Stimulated activated CD4-positive, alpha-beta T cell treated with anti-CD3 and anti-CD28 coated beads, Interleukin-15, amount 100 ng/mL, for 24 hours (primary cell): ENCODE results near the gene WDR27.

Experiments
- DNase-seq: peaks from one replicate; pipeline ENCODE4 v3.0.0-alpha.2; 2020

The WDR27 gene

DNA sequence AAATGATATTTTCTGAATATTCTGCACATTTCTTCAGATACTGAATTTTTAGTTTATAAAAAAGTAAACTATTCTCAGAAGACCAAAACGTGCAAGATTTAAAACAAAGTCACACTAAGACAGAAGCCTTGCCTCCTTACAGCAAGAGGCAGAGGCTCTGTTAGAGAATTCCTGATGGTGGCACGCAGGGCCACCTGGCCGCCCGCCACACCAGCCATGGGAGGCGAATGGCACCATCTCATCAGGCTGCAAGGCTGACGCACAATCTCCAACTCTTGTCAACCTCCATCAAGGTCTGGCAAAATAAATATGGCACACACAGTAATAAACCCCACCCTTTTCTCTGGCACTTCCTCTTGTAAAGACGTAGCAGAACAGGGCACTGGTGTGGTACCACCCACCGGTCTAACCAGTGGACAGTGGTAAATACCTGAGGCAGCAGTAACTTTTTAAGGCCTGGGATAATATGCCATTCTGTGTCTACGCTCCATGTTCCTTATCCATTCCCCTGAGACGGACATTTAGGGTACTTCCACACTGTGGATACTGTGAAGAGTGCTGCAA lies 111.4 kb downstream of the WDR27 start:
- DNase-seq, result no peak

DNA sequence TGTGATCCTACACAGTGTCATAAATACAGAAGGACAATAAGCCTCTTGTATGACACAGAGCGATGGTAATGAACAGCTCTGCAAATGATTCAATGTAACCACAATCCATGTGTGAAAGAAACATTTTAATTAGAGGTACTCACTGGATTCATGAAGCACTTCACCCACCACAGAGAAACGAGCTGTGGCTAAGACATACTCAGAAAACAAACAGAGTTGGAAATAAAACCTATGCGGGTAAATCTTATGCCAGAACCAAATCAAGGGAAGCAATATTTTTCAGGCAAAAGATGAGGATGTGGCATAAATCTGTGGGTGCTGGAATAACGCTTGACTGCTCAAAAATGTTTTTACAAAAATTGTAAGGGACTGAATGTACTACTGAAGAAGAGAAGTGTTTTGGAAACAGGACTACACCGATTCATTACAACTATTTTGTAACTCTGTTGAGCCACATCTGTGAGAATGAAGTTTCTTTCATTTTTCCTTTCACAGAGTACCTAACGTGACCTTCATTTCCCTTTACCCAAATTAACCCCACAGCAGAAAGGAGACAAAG lies 112.1 kb downstream of the WDR27 start:
- no peak for DNase-seq

DNA sequence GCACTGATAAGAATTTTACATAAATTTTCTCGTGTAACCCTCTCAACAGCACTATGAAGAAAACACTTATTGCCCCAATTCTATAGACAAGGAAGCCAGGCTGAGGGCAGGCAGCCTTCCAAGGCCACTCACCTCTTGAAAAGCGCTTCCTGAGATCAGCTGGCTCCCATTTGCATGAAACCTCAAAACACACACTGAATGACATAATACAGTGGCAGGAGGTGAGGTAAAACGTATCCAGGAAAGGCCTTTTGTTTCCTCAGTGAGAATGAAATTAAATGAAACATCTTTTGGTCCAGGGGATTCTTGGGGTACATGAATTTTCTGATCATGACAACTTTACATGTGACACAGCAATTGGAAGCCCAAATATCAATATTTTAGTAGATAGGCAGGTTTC lies 112.5 kb downstream of the WDR27 start:
- DNase-seq, result peak; percentile 18

DNA sequence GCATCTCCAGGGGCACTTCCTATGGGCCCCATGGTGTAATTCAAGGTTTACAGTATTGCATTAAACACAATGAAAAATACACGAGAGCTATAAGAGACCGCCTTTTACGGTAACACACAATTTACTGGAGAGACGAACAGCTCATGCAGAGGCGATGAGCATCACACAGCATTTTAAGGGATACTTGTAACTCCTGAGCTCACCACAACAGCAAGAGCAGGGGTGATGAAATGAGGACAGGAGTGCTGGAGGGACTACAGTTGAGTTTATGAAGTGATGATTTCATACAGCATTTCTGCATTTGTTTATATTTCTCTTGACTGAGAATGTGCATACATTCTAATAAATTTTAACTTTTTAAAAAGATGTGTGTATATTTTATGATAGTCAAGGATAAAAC lies 113.9 kb downstream of the WDR27 start:
- no peak for DNase-seq

DNA sequence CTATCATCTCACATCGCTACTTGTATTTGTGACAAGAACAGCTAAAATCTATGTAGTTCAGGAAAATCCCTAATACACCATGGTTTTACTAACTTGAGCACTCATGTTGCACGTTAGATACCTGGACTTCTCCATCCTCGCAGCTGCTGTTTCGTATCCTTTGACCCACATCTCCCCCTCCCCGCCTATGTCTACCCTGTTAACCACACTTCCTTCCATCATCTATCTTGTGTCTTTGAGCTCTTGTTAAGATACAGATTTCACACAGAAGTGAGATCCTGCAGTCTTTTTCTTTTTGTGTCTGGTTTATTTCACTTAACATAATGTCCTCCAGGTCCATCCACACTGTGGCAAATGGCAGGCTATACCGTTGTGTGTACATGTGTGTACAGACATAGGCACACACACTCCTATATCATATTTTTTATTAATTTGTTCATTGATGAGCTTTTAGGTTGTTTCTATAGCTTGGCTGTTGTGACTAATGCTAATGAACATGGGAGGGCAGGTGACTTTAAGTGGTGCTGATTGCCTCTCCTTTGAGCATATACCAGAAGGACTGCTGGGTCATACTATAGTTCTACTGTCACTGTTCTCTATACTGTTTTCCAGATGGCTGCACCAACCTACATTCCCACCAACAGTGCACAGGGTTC lies 117.8 kb downstream of the WDR27 start:
- no peak for DNase-seq

DNA sequence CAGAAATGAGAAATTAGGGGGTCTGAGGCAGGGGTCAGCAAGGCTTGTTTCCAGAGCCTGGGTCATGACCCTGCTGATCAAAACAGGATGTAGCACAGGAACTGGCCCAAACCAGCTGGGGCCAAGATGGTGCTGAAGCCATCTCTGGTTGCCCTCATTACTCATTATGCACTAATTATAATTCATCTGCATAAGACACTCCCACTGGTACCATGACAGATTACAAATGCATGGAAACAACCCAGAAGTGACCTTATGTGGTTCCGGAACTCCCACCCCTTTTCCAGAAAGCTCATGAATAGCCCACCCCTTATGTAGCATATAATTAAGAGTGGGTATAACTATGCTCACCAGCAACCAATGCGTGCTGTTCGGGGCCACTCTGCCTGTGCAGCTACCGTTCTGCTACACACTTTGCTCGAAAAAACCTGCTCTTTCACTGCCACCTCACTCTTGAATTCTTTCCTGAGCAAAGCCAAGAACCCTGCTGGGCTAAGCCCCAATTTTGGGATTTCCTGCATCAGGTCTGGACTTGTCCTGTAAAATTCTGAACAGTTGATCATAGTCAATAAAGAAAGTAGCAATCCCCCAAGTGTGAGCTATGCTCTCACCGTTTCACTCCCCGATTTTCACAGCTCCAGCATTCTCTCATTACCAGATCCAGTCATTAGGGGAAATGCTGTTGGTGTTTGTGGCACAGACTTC lies 122.3 kb downstream of the WDR27 start:
- no peak for DNase-seq

DNA sequence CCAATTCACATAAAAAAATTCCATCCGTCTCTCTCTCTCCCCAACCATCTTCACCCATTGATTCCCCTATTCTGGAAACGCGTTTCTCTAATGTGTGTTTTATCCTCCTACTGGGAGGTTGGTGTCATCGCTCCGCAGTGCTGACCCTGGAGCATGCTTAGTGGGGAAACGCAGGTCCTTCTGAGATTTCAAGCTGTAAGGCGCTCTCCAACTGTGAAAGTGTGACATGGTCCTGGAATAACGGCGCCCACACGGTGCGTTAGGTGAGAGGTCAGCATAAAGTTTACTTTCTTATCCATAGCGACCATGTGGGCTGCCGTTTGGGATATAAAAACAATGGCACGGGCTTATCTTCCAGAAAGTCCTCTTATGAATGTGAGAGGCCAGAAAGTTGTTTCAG lies 123.9 kb downstream of the WDR27 start:
- DNase-seq, result no peak

DNA sequence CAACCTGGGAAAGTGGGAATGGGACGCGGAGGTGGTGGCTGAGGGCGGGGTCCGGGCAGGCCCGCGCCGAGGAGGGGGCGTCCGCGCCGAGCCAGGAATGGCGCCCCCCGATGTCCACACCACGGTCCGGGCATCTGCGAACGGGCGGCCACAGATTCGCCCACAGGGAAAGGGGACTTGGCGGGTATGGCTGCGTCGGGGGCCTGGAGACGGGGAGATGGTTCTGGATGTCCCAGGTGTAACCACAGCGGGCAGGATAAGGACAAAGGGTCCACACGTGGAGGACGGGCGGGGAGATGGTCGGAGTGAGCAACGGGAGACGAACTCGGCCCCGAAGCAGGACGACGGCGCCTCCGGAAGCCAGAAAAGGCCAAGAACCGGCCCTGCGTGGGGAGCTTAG lies 124.6 kb downstream of the WDR27 start:
- DNase-seq, result no peak

DNA sequence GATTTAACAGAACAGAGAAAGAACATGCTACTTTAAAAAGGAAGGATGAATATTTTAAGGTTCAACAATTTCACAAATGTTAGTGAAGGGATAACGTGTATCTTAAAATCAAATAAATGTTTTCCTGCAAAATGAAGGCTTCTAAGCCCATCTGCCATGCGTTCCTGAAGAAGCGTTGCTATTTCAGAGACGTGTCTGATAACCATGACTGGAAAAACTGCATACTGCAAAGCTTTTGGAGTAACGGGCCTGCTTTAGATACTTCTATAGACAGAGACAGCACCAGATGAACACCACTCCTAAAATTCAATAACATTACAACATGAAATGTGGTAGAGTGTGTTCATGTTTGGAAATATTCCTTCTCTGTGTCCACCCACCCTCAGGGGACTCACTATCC lies 126.0 kb downstream of the WDR27 start:
- DNase-seq, result no peak

DNA sequence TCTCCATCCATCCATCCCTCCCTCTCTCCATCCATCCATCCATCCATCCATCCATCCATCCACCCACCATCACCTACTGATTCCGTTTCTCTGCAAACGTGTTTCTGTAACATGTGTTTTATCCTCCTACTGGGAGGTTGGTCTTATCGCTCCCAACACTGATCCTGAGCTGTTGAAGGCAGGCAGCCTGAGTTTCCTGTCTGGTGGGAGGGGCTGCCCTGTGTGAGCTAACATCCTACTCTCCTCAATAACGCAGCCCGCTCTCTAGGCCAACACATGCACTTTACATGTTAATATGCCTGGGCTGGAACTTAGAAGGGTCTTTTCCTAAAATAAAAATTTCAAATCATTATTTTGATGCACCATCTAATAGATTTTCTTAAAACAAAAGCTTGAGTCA lies 126.5 kb downstream of the WDR27 start:
- DNase-seq, result no peak

DNA sequence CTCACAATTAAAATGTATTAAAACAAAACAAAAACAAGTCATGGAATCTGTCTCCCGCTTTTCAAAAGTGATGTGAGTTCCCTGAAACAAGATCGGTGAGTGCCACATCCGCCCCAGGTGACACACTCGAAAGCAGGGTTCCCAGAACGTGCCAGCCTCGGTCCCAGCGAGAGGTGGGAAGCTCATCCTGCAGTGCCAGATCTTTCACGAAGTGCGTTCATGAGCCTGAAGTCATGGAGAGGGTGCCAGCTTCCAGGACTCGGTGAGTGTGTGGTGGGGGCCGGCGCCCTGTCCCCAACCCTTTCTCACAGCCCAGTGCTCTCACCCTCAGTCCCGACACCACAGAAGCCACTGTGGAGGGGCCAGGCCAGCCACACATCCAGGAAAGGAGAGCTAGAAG lies 127.4 kb downstream of the WDR27 start:
- DNase-seq, result no peak

DNA sequence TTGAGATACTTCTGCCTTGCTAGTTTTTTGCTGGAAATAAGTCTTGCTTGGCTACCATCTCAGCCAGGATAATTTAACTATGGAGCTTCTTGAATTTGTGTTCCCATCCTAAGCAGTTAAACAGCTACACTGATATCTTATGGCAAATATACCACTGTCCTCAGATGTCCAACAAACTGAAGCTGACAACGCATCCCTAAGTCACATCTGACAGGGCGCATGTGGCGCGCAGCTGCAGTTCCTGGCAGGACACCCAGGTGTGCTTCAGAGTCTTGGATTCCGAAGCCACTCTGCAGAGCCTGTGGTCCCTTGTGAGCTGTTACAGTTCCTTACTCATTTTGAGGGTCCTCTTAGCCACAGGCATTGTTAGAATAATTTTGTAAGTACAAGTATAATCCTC lies 127.9 kb downstream of the WDR27 start:
- no peak for DNase-seq

DNA sequence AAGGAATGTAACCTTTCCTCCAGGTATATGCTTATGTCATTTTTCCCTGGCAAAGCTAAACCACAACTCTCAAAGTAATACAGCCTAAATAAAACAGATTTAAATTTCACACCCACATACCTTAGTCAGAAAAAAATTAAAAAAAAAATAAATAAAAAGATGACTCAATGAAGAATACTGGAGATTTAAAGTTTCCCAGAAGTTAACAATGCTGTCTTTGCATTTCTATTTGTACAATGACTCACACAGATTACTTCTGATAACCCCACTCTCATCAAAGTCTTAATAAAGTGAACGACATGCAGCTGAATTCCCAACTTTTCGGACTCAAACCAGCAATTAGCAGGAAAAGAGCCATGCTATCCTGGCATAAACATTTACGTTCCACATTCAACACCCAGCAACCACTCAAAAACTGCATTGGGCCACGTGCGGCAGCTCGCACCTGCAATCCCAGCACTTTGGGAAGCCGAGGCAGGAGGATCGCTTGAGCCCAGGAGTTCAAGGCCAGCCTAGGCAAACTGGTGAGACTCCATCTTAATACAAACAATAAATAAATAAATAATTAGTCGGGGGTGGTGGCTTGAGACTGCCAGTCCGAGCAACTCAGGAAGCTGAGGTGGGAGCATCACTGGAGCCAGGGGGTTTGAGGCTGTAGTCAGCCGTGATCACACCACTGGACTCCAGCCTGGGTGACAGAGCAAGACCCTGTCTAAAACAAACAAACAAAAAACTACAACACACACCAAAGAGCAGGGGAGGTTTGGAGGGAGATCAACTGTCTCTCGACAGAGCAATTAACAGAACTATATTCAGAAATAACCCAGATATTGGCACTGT lies 130.5 kb downstream of the WDR27 start:
- DNase-seq, result no peak

DNA sequence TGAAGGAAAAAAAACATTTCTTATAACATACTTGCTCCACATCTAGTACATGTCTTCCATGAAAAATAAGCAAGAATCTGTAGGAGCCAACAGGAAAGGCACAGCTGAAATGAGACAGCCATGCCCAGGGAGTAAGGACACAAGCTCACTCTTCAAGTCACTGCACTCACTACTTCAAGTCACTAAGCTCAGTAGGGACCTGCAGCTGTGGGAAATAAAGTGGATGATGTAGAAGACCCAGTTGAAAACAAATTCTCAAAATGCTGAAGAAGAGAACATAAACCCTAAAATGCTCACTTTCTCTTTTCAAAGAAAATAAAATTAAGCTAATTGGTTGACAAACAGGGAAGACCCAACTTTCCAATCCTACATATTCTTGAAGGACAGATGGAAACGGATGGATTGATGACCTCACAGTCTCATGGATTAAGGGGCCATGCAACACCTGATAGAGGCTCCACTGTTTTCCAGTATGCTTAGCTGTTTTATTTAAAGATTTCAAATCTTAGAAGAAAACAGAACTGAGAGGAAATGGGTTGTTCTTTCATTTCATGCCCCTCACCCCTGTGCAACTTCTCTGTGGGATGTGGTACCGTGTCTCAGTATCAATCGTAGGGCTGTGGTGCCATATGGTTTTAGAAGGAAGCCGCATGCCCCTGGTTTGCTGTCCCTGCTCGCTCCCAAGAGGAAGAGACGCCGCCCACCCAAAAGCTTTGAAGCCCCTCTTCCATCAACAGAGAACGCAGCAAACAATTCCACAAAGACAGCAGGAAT lies 133.3 kb downstream of the WDR27 start:
- DNase-seq, result no peak

DNA sequence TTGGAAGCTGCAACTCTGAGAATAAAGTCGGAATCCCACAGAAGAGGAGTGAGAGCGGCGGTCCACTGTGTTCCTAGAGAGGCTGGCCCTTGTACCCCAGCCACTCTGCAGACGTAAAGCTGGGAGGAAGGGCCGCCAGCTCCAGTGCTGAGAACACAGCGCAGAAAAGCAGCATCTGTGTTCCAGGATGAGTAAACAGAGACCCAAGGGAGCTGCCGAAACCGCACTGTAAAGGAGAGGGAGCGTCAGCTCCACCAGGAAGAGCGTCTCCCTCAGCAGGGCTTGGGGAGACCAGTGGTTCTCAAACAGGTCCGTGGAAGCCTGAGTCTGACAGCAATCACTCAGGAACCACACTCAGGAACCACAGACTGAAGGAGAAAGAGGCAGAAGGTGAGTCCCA lies 134.0 kb downstream of the WDR27 start:
- no peak for DNase-seq

DNA sequence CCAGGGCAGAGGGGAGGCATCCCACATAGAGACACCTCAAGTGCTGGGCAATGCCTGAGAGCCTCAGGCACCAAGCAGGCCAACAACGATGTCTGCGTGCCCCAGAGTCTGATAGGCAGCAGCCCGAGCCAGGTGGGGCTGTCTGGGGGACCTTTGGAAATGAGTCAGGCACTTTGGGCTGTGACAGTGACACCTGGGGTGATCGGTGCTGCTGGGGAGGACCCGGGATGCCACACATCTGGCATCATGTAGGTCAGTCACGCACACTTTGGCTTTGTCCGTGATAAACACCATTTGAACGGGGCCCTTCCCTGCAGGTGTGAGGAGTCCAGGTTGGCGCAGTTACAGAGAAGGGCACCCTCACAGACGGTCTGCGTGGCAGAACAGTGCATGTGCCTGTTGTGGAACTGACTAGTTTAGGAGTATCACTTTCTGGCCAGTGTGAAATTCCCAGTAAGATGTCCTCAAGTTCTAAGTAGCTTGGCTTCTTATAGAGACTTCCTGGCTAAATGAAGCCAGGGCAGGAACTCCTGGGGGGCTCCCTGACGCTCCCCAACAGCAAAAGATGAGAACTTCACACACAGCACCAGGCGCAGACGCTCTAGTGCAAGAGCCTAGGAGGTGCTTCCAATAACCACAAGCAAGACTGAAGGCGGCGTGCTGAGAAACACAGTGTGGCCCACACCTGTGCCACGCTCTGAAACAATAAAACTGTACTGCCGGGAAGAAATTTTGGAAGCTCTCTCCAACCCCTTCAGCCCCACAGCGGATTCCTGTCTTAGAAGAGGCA lies 134.7 kb downstream of the WDR27 start:
- DNase-seq, result no peak

DNA sequence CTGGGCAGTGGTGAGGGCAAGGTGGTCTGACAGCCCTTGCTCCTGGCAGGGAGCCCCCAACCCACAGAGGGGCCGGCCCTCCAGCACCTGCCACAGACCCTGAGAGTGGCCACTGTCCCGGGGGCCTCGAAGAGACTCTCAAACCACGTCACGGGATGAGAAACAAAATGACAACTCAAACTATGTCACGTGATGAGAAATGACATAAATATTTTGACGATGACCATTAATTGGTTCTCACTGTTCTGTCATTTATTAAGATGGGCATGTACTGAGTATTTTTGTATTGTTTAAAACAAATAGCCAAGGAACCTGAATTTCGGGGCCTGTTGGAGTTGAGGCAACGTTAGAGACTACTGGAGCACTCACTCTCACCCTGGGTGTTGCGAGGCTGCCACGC lies 135.5 kb downstream of the WDR27 start:
- DNase-seq, result no peak

DNA sequence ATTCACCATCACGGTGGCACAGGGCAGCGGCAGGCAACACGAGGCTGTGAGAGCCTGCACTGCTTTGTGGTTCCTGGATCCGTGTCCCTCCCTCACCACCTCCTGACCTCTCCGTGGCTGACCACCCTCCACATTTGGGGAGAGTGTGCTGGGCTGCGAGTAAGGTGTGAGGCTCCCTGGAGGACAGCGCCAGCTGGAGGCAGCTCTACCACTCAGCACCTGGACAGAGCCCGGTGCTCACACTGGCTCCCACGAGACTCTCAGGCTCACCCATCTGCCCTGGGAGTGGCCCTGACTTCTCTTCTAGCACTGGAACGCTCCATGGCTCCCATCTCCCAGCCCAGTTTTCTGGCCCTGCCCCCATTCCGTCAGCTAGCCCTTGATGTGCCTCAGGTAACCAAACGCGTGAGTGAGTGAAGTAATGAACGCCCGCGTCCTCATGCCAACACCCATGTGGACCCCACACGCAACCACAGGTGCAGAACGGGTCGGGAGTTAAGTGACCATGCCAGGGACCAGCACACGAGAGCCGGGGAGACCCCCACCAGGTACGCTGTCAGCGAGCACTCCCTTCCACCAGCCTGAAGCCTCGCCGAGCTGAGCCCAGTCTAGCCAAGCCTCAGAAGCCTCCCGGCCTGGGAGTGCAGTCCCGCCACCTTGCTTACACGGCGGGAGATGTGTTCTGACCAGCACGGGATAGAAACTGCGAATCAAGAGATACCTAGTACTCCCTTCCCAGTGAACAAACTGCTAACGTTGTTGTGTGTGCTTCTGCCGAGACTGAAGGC lies 137.2 kb downstream of the WDR27 start:
- no peak for DNase-seq

DNA sequence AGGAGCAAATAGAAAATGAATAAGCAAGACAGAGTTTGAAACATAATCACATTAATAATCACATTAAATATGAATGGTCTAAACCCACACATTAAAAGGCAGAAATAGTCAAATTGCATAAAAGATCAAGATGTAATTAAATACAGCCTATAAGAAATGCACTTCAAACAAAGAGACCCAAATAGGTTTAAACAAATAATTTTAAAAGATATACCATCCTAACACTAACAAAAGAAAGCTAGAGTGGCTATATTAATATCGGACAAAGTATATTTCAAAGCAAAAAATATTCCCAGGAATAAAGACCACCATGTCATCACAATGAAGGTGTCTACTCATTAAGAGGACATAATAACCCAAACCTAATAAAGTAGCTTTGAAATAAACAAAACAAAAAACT lies 140.2 kb downstream of the WDR27 start:
- DNase-seq, result no peak

DNA sequence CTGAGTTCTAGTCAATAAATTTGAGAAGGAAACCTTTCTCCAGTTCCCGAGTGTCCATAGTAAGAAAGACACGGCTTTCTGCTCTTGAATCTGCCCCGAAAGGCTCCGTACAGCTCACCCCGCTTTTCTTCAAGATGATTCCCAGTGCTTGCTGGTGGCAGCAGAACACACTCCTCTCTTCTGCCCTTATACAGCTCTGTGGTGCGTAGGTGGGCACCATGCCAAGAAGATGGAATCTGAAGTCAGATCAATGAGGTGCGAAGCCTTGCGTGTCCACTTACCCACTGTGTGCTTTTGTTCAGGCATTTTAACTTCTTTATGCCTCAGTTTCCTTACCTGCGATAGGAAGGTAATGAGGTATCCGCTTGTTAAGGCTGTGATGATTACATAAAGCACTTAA lies 142.2 kb downstream of the WDR27 start:
- no peak for DNase-seq
